ENCODE data around the gene KRT9. TPM values are rescaled to one million over a fixed set of nuclear protein-coding genes. Genes with fewer than 3 reads are reported as not detected.
"Not testable (repeated sequence)": the region's sequence is repeated elsewhere in the genome, so short reads cannot be mapped to it uniquely, and the experiment has no call there.

Gene KRT9, protein sequence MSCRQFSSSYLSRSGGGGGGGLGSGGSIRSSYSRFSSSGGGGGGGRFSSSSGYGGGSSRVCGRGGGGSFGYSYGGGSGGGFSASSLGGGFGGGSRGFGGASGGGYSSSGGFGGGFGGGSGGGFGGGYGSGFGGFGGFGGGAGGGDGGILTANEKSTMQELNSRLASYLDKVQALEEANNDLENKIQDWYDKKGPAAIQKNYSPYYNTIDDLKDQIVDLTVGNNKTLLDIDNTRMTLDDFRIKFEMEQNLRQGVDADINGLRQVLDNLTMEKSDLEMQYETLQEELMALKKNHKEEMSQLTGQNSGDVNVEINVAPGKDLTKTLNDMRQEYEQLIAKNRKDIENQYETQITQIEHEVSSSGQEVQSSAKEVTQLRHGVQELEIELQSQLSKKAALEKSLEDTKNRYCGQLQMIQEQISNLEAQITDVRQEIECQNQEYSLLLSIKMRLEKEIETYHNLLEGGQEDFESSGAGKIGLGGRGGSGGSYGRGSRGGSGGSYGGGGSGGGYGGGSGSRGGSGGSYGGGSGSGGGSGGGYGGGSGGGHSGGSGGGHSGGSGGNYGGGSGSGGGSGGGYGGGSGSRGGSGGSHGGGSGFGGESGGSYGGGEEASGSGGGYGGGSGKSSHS
- polyA plus RNA-seq (2013, experiment 1 of 2): not detected
- polyA plus RNA-seq (2013, experiment 2 of 2): not detected

DNA sequence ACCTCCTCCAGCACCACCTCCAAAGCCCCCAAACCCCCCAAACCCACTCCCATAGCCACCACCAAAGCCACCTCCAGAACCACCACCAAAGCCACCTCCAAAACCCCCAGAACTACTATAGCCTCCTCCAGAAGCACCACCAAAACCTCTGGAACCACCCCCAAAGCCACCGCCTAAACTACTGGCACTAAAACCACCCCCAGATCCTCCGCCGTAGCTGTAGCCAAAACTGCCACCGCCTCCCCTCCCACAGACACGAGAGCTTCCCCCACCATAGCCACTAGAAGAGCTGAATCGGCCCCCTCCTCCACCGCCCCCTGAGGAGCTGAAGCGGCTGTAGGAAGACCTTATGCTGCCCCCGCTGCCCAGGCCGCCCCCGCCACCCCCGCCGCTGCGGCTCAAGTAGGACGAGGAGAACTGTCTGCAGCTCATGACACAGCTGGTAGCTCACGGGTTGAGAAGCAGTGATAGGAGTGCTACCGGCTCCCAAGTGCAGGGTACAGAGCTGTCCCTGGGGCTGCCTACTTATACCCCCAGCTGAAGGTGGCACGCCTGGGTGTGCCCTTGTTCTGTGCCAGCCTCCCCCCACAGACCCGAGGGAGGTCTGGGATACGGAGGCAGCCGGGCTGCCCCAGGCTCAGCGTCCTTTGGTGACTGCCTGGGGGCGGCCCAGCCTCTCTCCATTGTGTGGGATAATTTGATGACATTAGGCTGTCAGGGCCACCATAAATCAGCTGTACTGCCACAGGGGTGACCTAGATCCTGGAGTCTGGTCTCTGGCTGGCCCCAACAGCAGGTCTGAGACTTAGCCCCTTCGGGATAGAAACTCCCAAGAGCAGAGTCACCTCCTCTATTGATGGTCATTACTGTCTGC, at the start of gene KRT9:
Gene KRT9, minus strand, starts transcription at position 499 of the 874 bp plus-strand sequence. Its CDS starts 67 bp downstream, at position 432.
- Histone ChIP-seq H3K36me3 (ENCODE audit: control insufficient read depth, insufficient read depth, low read length) (no peaks in the 10 kb centered on the region), H3K4me3 (ENCODE audit: extremely low read depth, insufficient read depth, low read length, poor library complexity, severe bottlenecking) (no peak within 1 kb of the TSS), H3K4me1 (ENCODE audit: control insufficient read depth, insufficient read depth, low read length, poor library complexity, severe bottlenecking) (no peaks in the 10 kb centered on the region), H3K27ac (ENCODE audit: low read depth, low read length, severe bottlenecking) (no peak within 1 kb of the TSS), H3K9me3 (ENCODE audit: control insufficient read depth, low read length) (no peaks in the 10 kb centered on the region)
- 80 to 82% methylated on average over 15 to 16 of the region's 24 CpGs for WGBS, 2 experiments (ENCODE audit: insufficient coverage in 2 of 2)

DNA sequence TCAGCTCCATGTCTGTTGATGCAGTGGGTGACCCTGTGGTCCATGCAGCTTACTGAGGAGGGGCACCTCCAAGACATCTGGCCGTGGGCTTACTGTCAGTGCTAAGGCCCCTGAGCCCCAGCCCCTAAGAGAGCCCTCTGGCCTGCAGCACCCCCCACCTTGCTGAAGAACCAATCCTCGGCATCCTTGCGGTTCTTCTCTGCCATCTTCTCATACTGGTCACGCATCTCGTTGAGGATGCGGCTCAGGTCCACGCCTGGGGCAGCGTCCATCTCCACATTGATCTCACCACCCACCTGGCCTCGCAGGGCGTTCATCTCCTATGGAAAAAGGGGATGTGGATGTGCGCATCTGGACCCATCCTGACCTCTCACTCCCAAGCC, 49.6 kb upstream of the KRT9 start:
- 90 to 100% methylated on average over 1 to 4 of the region's 11 CpGs for WGBS, 2 experiments (ENCODE audit: insufficient coverage in 2 of 2)
- not testable (repeated sequence) for H3K36me3 ChIP-seq (ENCODE audit: control insufficient read depth, insufficient read depth, low read length); H3K27ac ChIP-seq (ENCODE audit: low read depth, low read length, severe bottlenecking); H3K9me3 ChIP-seq (ENCODE audit: control insufficient read depth, low read length); H3K4me1 ChIP-seq (ENCODE audit: control insufficient read depth, insufficient read depth, low read length, poor library complexity, severe bottlenecking); H3K4me3 ChIP-seq (ENCODE audit: extremely low read depth, insufficient read depth, low read length, poor library complexity, severe bottlenecking)

DNA sequence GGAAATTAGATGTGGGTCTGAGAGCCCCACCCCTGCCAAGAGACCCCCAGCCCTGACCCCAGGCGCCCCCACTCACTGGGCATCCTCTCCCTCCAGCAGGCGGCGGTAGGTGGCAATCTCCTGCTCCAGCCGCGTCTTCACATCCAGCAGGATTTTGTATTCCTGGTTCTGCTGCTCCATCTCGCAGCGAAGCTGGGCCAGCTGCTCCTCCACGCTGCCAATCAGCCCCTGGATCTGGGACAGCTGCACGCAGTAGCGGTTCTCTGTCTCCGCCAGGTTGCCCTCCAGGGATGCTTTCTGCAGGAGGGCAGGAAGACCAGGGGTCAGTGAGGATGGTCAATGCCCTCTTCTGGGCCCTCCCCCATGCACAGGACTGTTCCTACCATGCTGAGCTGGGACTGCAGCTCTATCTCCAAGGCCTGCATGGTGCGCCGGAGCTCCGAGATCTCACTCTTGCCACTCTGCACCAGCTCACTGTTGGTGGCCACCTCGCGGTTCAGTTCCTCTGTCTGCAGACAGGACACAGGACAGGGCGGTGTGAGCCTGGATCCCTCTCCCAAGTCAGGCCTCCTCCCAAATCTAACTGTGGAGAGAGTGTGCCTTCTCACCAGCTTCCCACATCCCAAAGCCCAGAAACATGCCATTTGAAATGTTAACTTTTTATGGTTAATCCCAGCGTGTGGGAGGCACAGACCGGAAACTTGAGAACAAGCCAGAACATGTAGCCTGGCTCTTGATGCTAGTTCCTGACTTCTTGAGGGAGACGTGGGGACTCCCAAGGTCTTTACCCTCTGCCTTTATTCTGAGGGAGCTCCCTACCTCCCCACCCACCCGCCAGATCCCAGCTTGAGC, 49.0 kb upstream of the KRT9 start:
- no peaks in the 10 kb centered on the region for H3K9me3 ChIP-seq (ENCODE audit: control insufficient read depth, low read length)
- no peak overlapping the region for H3K27ac ChIP-seq (ENCODE audit: low read depth, low read length, severe bottlenecking)
- H3K4me3 ChIP-seq (ENCODE audit: extremely low read depth, insufficient read depth, low read length, poor library complexity, severe bottlenecking): no peak overlapping the region
- 91 to 93% methylated on average over 17 to 20 of the region's 21 CpGs for WGBS, 2 experiments (ENCODE audit: insufficient coverage in 2 of 2)
- peaks cover 3% of the 10 kb centered on the region for H3K4me1 ChIP-seq (ENCODE audit: control insufficient read depth, insufficient read depth, low read length, poor library complexity, severe bottlenecking)
- H3K36me3 ChIP-seq (ENCODE audit: control insufficient read depth, insufficient read depth, low read length): no peaks in the 10 kb centered on the region

GRCh38 chr17:41619927-41620582, 48.2 kb upstream of the KRT9 start:
- H3K9me3 ChIP-seq (ENCODE audit: control insufficient read depth, low read length); H3K27ac ChIP-seq (ENCODE audit: low read depth, low read length, severe bottlenecking); H3K4me1 ChIP-seq (ENCODE audit: control insufficient read depth, insufficient read depth, low read length, poor library complexity, severe bottlenecking); H3K4me3 ChIP-seq (ENCODE audit: extremely low read depth, insufficient read depth, low read length, poor library complexity, severe bottlenecking); H3K36me3 ChIP-seq (ENCODE audit: control insufficient read depth, insufficient read depth, low read length): not testable (repeated sequence)
- 85 to 86% methylated on average over 1 to 4 of the region's 6 CpGs for WGBS, 2 experiments (ENCODE audit: insufficient coverage in 2 of 2)

DNA sequence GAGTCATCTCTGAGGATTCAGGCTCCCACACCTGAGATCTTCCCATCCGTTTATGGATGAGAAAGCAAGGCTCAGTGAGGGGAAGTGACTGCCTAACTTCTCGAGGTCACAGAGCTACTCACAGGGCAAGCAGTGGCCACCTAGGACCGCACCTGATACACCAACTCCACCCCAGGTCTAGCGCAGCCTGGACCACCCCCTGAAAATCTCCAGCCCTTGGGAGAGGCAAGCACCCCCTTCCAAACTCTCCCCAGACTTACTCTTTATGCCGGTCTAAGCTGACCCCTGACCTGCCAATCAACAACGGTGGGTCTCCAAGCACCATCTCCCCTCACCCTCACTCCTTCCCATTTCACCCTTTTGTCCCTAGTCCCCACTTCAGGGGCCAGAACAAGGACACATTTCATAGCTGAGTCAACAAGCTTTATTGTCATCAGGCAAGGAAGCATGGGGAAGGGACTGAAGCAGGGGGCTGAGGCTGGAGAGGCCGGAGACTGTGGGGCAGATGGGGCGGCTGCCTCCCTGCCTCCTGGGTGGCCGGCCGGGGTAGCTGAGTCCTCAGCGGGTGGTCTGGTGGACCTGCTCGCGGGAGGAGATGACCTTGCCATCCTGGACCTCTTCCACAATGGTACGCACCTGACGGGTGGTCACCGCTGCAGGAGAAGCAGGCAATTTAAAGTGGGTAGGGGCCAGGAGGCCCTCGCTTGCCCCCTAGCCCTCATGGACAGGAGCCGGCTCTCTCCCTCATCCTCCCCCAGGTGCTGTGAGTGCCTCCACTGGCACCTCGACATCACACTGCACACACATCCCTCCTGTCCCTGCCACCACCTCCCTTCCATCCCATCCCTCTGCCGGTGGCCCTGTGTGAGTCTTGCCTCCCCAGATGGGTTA, 47.4 kb upstream of the KRT9 start:
- no peaks in the 10 kb centered on the region for H3K36me3 ChIP-seq (ENCODE audit: control insufficient read depth, insufficient read depth, low read length)
- 87 to 88% methylated on average over 13 to 14 of the region's 20 CpGs for WGBS, 2 experiments (ENCODE audit: insufficient coverage in 2 of 2)

DNA sequence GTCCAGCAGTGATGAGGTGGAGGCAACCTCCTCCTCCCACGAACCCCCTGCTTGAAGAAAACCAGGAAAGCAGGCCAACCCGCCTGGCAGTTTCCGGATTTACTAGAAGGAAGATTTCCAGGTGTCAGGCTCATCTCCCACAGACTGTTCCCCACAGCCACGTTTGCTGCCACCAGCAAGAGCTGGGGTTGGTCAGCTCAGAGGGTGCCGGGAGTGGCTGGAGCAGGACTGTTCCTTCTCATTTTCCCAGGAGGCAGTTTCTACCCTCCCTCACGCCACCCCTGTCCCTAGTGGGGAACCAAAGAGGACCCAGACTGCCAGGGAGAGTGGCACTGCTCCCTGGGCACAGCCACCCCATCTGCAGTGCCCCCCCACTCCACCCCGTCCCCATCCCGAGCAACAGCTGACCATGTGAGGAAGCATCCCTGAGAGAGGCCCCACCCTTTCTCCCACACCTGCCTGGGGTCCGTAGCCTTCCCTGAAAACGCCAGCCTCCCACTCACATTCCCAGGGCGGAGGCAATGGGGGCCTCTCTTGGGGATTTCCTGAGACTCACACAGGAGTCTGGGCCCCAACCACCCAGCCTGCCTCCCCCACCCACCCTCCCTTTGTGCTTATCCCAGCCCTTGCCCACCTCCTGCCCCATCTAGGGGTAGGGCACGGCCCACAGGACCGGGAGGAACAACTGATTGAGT, 46.6 kb upstream of the KRT9 start:
- H3K4me3 ChIP-seq (ENCODE audit: extremely low read depth, insufficient read depth, low read length, poor library complexity, severe bottlenecking): no peak overlapping the region
- H3K4me1 ChIP-seq (ENCODE audit: control insufficient read depth, insufficient read depth, low read length, poor library complexity, severe bottlenecking): peaks cover 3% of the 10 kb centered on the region
- WGBS, 2 experiments (ENCODE audit: insufficient coverage in 2 of 2): 85 to 88% methylated on average over 6 to 9 of the region's 13 CpGs
- no peaks in the 10 kb centered on the region for H3K9me3 ChIP-seq (ENCODE audit: control insufficient read depth, low read length)
- H3K36me3 ChIP-seq (ENCODE audit: control insufficient read depth, insufficient read depth, low read length): no peaks in the 10 kb centered on the region
- H3K27ac ChIP-seq (ENCODE audit: low read depth, low read length, severe bottlenecking): no peak overlapping the region

More for the DNA sequence above, 47.4 kb upstream of the KRT9 start:
- Histone ChIP-seq H3K9me3 (ENCODE audit: control insufficient read depth, low read length) (no peaks in the 10 kb centered on the region), H3K27ac (ENCODE audit: low read depth, low read length, severe bottlenecking) (no peak overlapping the region), H3K4me1 (ENCODE audit: control insufficient read depth, insufficient read depth, low read length, poor library complexity, severe bottlenecking) (peaks cover 3% of the 10 kb centered on the region), H3K4me3 (ENCODE audit: extremely low read depth, insufficient read depth, low read length, poor library complexity, severe bottlenecking) (no peak overlapping the region)

- peaks cover 3% of the 10 kb centered on the region for H3K4me1 ChIP-seq (ENCODE audit: control insufficient read depth, insufficient read depth, low read length, poor library complexity, severe bottlenecking)
- H3K9me3 ChIP-seq (ENCODE audit: control insufficient read depth, low read length): no peaks in the 10 kb centered on the region
- WGBS, 2 experiments (ENCODE audit: insufficient coverage in 2 of 2): 83 to 85% methylated on average over 7 to 10 of the region's 11 CpGs
- H3K27ac ChIP-seq (ENCODE audit: low read depth, low read length, severe bottlenecking): no peak overlapping the region
- H3K36me3 ChIP-seq (ENCODE audit: control insufficient read depth, insufficient read depth, low read length): no peaks in the 10 kb centered on the region
- no peak overlapping the region for H3K4me3 ChIP-seq (ENCODE audit: extremely low read depth, insufficient read depth, low read length, poor library complexity, severe bottlenecking)
These were observed 45.8 kb upstream of the KRT9 start for GRCh38 chr17:41617698-41618097.

- no CpG with 5 or more reads among the region's 3 CpGs for WGBS, 2 experiments (ENCODE audit: insufficient coverage in 2 of 2)
- H3K27ac ChIP-seq (ENCODE audit: low read depth, low read length, severe bottlenecking): no peak overlapping the region
- no peak overlapping the region for H3K4me3 ChIP-seq (ENCODE audit: extremely low read depth, insufficient read depth, low read length, poor library complexity, severe bottlenecking)
- no peaks in the 10 kb centered on the region for H3K36me3 ChIP-seq (ENCODE audit: control insufficient read depth, insufficient read depth, low read length)
- no peaks in the 10 kb centered on the region for H3K9me3 ChIP-seq (ENCODE audit: control insufficient read depth, low read length)
- H3K4me1 ChIP-seq (ENCODE audit: control insufficient read depth, insufficient read depth, low read length, poor library complexity, severe bottlenecking): no peaks in the 10 kb centered on the region
These were observed 45.3 kb upstream of the KRT9 start for GRCh38 chr17:41617136-41617535.

DNA sequence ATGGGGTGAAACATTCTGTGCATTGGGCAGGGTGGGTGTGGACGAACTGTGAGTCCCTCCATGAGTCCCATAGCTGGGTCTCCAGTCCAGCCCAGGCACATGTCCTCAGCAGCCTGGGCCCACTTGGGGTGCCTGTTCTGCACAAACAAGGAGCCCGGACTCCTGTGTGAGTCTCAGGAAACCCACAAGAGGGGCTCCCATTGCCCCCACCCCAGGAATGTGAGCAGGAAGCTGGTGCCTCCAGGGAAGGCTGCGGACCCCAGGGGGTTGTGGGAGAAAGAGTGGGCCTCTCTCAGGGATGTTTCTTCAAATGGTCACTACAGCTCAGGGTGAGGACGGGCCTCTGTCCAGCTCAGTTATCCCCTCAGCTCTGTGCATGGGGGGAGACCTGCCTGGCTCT, 44.6 kb upstream of the KRT9 start:
- H3K36me3 ChIP-seq (ENCODE audit: control insufficient read depth, insufficient read depth, low read length); H3K4me3 ChIP-seq (ENCODE audit: extremely low read depth, insufficient read depth, low read length, poor library complexity, severe bottlenecking); H3K4me1 ChIP-seq (ENCODE audit: control insufficient read depth, insufficient read depth, low read length, poor library complexity, severe bottlenecking); H3K27ac ChIP-seq (ENCODE audit: low read depth, low read length, severe bottlenecking); H3K9me3 ChIP-seq (ENCODE audit: control insufficient read depth, low read length): not testable (repeated sequence)
- WGBS, 2 experiments (ENCODE audit: insufficient coverage in 2 of 2): 86 to 100% methylated on average over 1 to 2 of the region's 4 CpGs

All from mesodermal cell (in vitro differentiated cells).